Stomach (tissue), 9 donors: ENCODE measurements around the gene TSKS. TPM values are rescaled to one million over a fixed set of nuclear protein-coding genes. Genes with fewer than 3 reads are reported as not detected.

Source experiments
- DNase-seq, 2 donors: peaks; one replicate each; pipeline versions ENCODE4 v3.0.0 to v3.0.0-alpha.2; 2013 to 2019
- H3K27ac ChIP-seq, 5 donors: fragments of 200-600 bp in 4 of 5; sonication (generic) in 4 of 5; one replicate each; pipeline ENCODE4 v1.5.1; 2013 to 2019; ENCODE audit warnings: mild to moderate bottlenecking in 1 of 5, moderate library complexity in 1 of 5
- H3K27me3 ChIP-seq, 3 donors: fragments of 200-600 bp; sonication (generic); one replicate each; pipeline ENCODE4 v1.5.1; 2017 to 2019; ENCODE audit warnings: mixed run types in 1 of 3
- H3K36me3 ChIP-seq, 4 donors: fragments of 200-600 bp; sonication (generic); 1 replicate in 3 of 4; 2 replicates in 1 of 4; pipeline ENCODE4 v1.5.1; 2016 to 2019
- H3K4me1 ChIP-seq, 4 donors: fragments of 200-600 bp; sonication (generic); one replicate each; pipeline ENCODE4 v1.5.1; 2016 to 2019
- H3K4me3 ChIP-seq, 4 donors: fragments of 200-600 bp; sonication (generic) in 3 of 4; one replicate each; pipeline ENCODE4 v1.5.1; 2016 to 2019; ENCODE audit warnings: mild to moderate bottlenecking in 1 of 4
- H3K9me3 ChIP-seq, 4 donors: fragments of 200-600 bp; sonication (generic); one replicate each; pipeline ENCODE4 v1.5.1; 2016 to 2019
- CTCF ChIP-seq, 7 experiments: fragments of 450-650 bp in 4 of 7; fragments of 200-600 bp in 3 of 7; sonication (generic) in 3 of 7; IDR thresholded peaks; one replicate each; pipeline ENCODE4 v1.5.1; 2016 to 2019; ENCODE audit warnings: antibody characterized with exemption in 7 of 7, control low read depth in 2 of 7, mild to moderate bottlenecking in 1 of 7
- EP300 ChIP-seq: sonication (generic); formaldehyde crosslinking; IDR thresholded peaks from one replicate; pipeline ENCODE4 v1.6.1; 2017; ENCODE audit warnings: antibody characterized with exemption
- POLR2A ChIP-seq, 4 donors: fragments of 450-650 bp; IDR thresholded peaks; one replicate each; pipeline ENCODE4 v1.6.1; 2016; ENCODE audit warnings: antibody characterized with exemption in 4 of 4, control low read depth in 2 of 4, mild to moderate bottlenecking in 1 of 4, moderate library complexity in 1 of 4
- POLR2AphosphoS5 ChIP-seq, 3 donors: sonication (generic); formaldehyde crosslinking; IDR thresholded peaks; one replicate each; pipeline ENCODE4 v1.6.1; 2016; ENCODE audit warnings: antibody characterized with exemption in 3 of 3
- WGBS, 5 donors: extraction: QIAGEN DNeasy Blood & Tissue Kit in 3 of 5; methylation state at CpG; one replicate each; pipeline versions ENCODE4 v1.1.5 to v1.1.7; 2013 to 2018; 5-methylcytosine and 5-hydroxymethylcytosine counted together
- intact Hi-C: fragments of 100-400 bp; cut with DNase I; formaldehyde crosslinking; loops from one replicate; pipeline ENCODE4 v1.15.1; 2023; ENCODE audit warnings: low total_unique reads
- polyA plus RNA-seq, 3 donors: library from polyadenylated mRNA; stranded (reverse); fragments of 200-250 nt; gene quantifications; one replicate each; pipeline ENCODE4 v1.2.3, GENCODE V29; 2013
- total RNA-seq, 5 donors: library from RNA; depleted of rRNA; stranded (reverse); fragments of >200 nt; gene quantifications; one replicate each; pipeline versions ENCODE4 v1.1.0 to v1.2.3, GENCODE V29; 2014 to 2016
- donor health status: healthy with polysubstance abuse.
- donor health status: Bipolar disorder and iron deficiency.
- donor health status: healthy.

Gene TSKS
- total and polyA plus RNA-seq, 8 donors = 0.73 TPM; not detected in 7

GRCh38 chr19:49792829-49793560, 29.9 kb upstream of the TSKS start:
- Histone ChIP-seq H3K4me3 (no peak overlapping the region), H3K9me3 (no peaks in the 10 kb centered on the region), H3K27ac (no peak overlapping the region), H3K36me3 (peaks cover 67 to 100% (median 98%) of the 10 kb centered on the region in 4 donors), H3K27me3 (no peaks in the 10 kb centered on the region), H3K4me1 (peaks cover 0 to 17% (median 3%) of the 10 kb centered on the region in 4 donors)
- 91 to 96% (median 94%) methylated on average over 22 of the region's 22 CpGs for WGBS, 5 donors
- no peak for DNase-seq
- TF ChIP-seq EP300 (no peak), POLR2AphosphoS5 (IDR thresholded peaks at IDR 0.05) (no peak), CTCF (IDR thresholded peaks at IDR 0.05) (no peak), POLR2A (IDR thresholded peaks at IDR 0.05) (no peak)
- intact Hi-C loops = loop anchor here (10.0 kb wide), 1 partner anchor 88 kb away; no protein-coding TSS in a partner anchor

GRCh38 chr19:49791776-49792445, 28.8 kb upstream of the TSKS start:
- H3K9me3 ChIP-seq = no peaks in the 10 kb centered on the region
- peaks cover 65 to 99% (median 97%) of the 10 kb centered on the region in 4 donors for H3K36me3 ChIP-seq
- no peak for DNase-seq
- no peaks in the 10 kb centered on the region for H3K27me3 ChIP-seq
- H3K27ac ChIP-seq = peak overlapping the region in 2 of 5 donors; percentile 8 to 41
- H3K4me3 ChIP-seq = no peak overlapping the region
- intact Hi-C loops = loop anchor here (10.0 kb wide), 1 partner anchor 87 kb away; no protein-coding TSS in a partner anchor
- WGBS, 5 donors = 89 to 98% (median 95%) methylated on average over 15 to 26 of the region's 26 CpGs
- H3K4me1 ChIP-seq = peaks cover 0 to 18% (median 3%) of the 10 kb centered on the region in 4 donors
- TF ChIP-seq POLR2AphosphoS5 (IDR thresholded peaks at IDR 0.05) (no peak), CTCF (IDR thresholded peaks at IDR 0.05) (no peak), POLR2A (IDR thresholded peaks at IDR 0.05) (no peak), EP300 (no peak)

DNA sequence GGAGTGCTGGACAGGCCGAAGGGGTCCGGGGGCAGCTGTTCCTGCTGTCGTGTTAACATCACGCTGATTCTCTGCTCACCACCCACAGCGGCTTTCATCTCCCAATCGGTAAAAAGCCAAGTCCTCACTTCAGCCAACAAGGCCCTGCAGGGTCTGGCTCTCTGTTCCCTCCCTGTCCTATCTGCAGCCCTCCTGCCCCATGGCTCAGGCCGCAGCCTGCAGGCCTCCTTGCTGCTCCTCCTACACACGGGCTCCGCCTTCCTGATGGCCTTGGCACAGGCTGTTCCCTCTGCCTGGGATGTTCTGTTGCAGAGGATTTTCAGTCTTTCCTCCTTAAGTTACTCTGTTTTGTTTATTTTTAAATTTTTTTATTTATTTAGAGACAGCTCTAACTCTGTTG, 27.8 kb upstream of the TSKS start:
- Histone ChIP-seq H3K27me3 (no peaks in the 10 kb centered on the region), H3K27ac (peak overlapping the region in 1 of 5 donors; percentile 41), H3K36me3 (peaks cover 54 to 99% (median 97%) of the 10 kb centered on the region in 4 donors), H3K9me3 (no peaks in the 10 kb centered on the region), H3K4me3 (no peak overlapping the region), H3K4me1 (peaks cover 0 to 25% (median 9%) of the 10 kb centered on the region in 4 donors)
- intact Hi-C loops = loop anchor here (10.0 kb wide), 1 partner anchor 86 kb away; no protein-coding TSS in a partner anchor
- no peak for TF ChIP-seq POLR2A (IDR thresholded peaks at IDR 0.05)
- peak in 1 of 3 donors; percentile 11 for TF ChIP-seq POLR2AphosphoS5 (IDR thresholded peaks at IDR 0.05)
- TF ChIP-seq EP300 = no peak
- TF ChIP-seq CTCF (IDR thresholded peaks at IDR 0.05) = no peak
- 67 to 74% (median 73%) methylated on average over 9 of the region's 9 CpGs for WGBS, 5 donors
- DNase-seq = peak in 1 of 2 donors; percentile 43

DNA sequence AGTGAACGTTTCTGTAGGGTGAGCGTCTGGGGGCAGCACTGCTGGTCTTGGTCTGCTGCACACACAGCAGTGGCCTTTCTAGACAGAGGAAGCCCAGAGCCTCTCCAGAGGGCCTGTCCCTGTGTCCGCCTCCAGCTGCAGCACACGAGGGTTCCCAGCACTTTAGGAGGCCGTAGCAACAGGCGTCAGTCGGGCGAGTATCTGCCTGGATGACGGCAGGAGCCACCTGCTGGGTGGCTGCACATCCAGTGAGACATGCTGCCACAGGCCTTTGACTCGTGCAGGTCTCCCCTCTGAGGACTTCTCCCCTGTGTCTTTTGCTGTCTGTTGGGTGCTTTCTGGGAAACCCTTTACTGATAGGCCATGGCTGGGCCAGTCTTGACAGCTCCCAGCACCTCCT, 25.8 kb upstream of the TSKS start:
- intact Hi-C loops = no loop called here
- Histone ChIP-seq H3K4me3 (no peak overlapping the region), H3K27ac (no peak overlapping the region), H3K36me3 (peaks cover 48 to 99% (median 97%) of the 10 kb centered on the region in 4 donors), H3K4me1 (peaks cover 0 to 25% (median 10%) of the 10 kb centered on the region in 4 donors), H3K27me3 (no peaks in the 10 kb centered on the region), H3K9me3 (no peaks in the 10 kb centered on the region)
- DNase-seq = no peak
- TF ChIP-seq CTCF (IDR thresholded peaks at IDR 0.05) (no peak), EP300 (no peak), POLR2AphosphoS5 (IDR thresholded peaks at IDR 0.05) (no peak), POLR2A (IDR thresholded peaks at IDR 0.05) (no peak)
- 83 to 94% (median 87%) methylated on average over 8 to 10 of the region's 10 CpGs for WGBS, 5 donors
